Neural cell (in vitro differentiated cells): ENCODE results near the gene USP9X.

Experiments
- CTCF ChIP-seq: fragments of 450-650 bp; IDR thresholded peaks from 2 replicates; pipeline ENCODE4 v1.5.1; 2014; ENCODE audit warnings: antibody characterized with exemption, mild to moderate bottlenecking, moderate library complexity; ENCODE audit not compliant: poor library complexity, severe bottlenecking
- EP300 ChIP-seq: fragments of 450-650 bp; conservative IDR thresholded peaks from 2 replicates; pipeline ENCODE4 v1.6.1; 2014; ENCODE audit warnings: antibody characterized with exemption, mild to moderate bottlenecking, moderate library complexity; ENCODE audit not compliant: poor library complexity, severe bottlenecking
- EZH2 ChIP-seq: fragments of 200-600, 300-800 bp; shearing (Covaris generic), sonication (generic); IDR thresholded peaks from 2 replicates; pipeline ENCODE4 v1.6.1; 2014; ENCODE audit warnings: antibody characterized with exemption, low read length, borderline replicate concordance, mild to moderate bottlenecking; ENCODE audit not compliant: insufficient read depth, poor library complexity, severe bottlenecking
- POLR2AphosphoS5 ChIP-seq: IDR thresholded peaks from 2 replicates; pipeline ENCODE4 v1.6.1; 2012
- REST ChIP-seq: IDR thresholded peaks from 2 replicates; pipeline ENCODE4 v1.6.1; 2012; ENCODE audit warnings: borderline replicate concordance
- SMC3 ChIP-seq: fragments of 450-650 bp; conservative IDR thresholded peaks from 2 replicates; pipeline ENCODE4 v1.6.1; 2014; ENCODE audit warnings: antibody characterized with exemption, mild to moderate bottlenecking, moderate library complexity; ENCODE audit not compliant: poor library complexity
- TAF1 ChIP-seq: IDR thresholded peaks from 2 replicates; pipeline ENCODE4 v1.6.1; 2012; ENCODE audit warnings: low read depth

GRCh38 chrX:41153448-41153847 lies 68.2 kb downstream of the USP9X start:
- TF ChIP-seq CTCF (no peak), REST (no peak), TAF1 (no peak), POLR2AphosphoS5 (no peak), EP300 (no peak), EZH2 (no peak), SMC3 (no peak)
